HepG2 (cell line): ENCODE results near the gene TMEM221. TPM values are rescaled to one million over a fixed set of nuclear protein-coding genes. Genes with fewer than 3 reads are reported as not detected.

Source experiments
- ATAC-seq: fragments of 200-7000 bp; cut with Tn5 transposase; 3 replicates; pipeline ENCODE4 v1.9.1; 2020; ENCODE audit warnings: mild to moderate bottlenecking, moderate library complexity
- BruUV-seq: library from RNA; stranded (reverse); fragments of 400-500 nt; replicated peaks from 2 replicates; lab custom pipeline; 2021; lab: Mats Ljungman, UMichigan
- CTCF ChIA-PET: fragments of 300-600 bp; formaldehyde crosslinking; extraction: SDS; loops from one replicate; lab custom pipeline; 2021; ENCODE audit warnings: low total read pairs, inconsistent platforms, low intra/inter-chr PET ratio; lab: Yijun Ruan, JAX
- POLR2A ChIA-PET: fragments of 350-600 bp; sonication (Branson Sonifier 250); formaldehyde crosslinking; loops from one replicate; lab custom pipeline; 2020; ENCODE audit warnings: antibody characterized with exemption, inconsistent platforms; lab: Yijun Ruan, JAX
- DNase-seq: peaks from one replicate; pipeline ENCODE4 v3.0.0-alpha.2; 2015; ENCODE audit warnings: low spot score
- FAIRE-seq: peaks from 3 replicates; lab custom pipeline; 2011; peaks lifted over from hg19 to GRCh38; lab: Jason Lieb, UNC
- H2AFZ ChIP-seq: one replicate; pipeline ENCODE4 v1.6.1; 2011; ENCODE audit warnings: low read length, inconsistent platforms
- H3K27ac ChIP-seq: fragments of 300-600 bp; 3 replicates; pipeline ENCODE4 v1.8.0; 2011; ENCODE audit warnings: mixed run types, mild to moderate bottlenecking, mixed read lengths, low read length, inconsistent platforms; ENCODE audit not compliant: insufficient read depth; ENCODE audit errors: extremely low read length
- H3K27me3 ChIP-seq, 2 experiments: fragments of 200-600 bp in 1 of 2; 2 replicates in 1 of 2; 3 replicates in 1 of 2; pipeline versions ENCODE4 v1.6.0 to v1.8.0; 2011; ENCODE audit warnings: low read length in 2 of 2, mild to moderate bottlenecking in 2 of 2, moderate library complexity in 2 of 2, inconsistent platforms in 1 of 2; ENCODE audit not compliant: insufficient read depth in 2 of 2, control insufficient read depth in 1 of 2
- H3K36me3 ChIP-seq, 2 experiments: fragments of 200-600 bp in 1 of 2; replicated peaks in 1 of 2; 2 replicates in 1 of 2; 3 replicates in 1 of 2; pipeline versions ENCODE4 v1.5.1 to v1.8.0; 2011; ENCODE audit warnings: low read length in 2 of 2, inconsistent platforms in 1 of 2; ENCODE audit not compliant: insufficient read depth in 2 of 2, control insufficient read depth in 1 of 2
- H3K4me1 ChIP-seq: 2 replicates; pipeline ENCODE4 v1.5.1; 2012; ENCODE audit warnings: low read length, inconsistent platforms; ENCODE audit not compliant: insufficient read depth
- H3K4me2 ChIP-seq: 2 replicates; pipeline ENCODE4 v1.6.0; 2011; ENCODE audit warnings: low read depth, low read length, inconsistent platforms
- H3K4me3 ChIP-seq, 3 experiments: fragments of 200-600 bp in 1 of 3; sonication (generic), shearing (Covaris generic) in 1 of 3; replicated peaks in 1 of 3; 2 replicates each; pipeline ENCODE4 v1.5.1; 2011 to 2016; ENCODE audit warnings: low read length in 3 of 3, inconsistent platforms in 2 of 3, low read depth in 2 of 3, mild to moderate bottlenecking in 2 of 3, control low read depth in 1 of 3, mixed read lengths in 1 of 3; ENCODE audit not compliant: insufficient read depth in 1 of 3
- H3K79me2 ChIP-seq: one replicate; pipeline ENCODE4 v1.6.1; 2011; ENCODE audit warnings: low read length, inconsistent platforms; ENCODE audit not compliant: insufficient read depth
- H3K9ac ChIP-seq: 2 replicates; pipeline ENCODE4 v1.6.0; 2011; ENCODE audit warnings: mild to moderate bottlenecking, low read depth, low read length, inconsistent platforms; ENCODE audit not compliant: insufficient read depth
- H3K9me3 ChIP-seq: 2 replicates; pipeline ENCODE4 v1.5.1; 2012; ENCODE audit warnings: mild to moderate bottlenecking, low read length
- H4K20me1 ChIP-seq: 2 replicates; pipeline ENCODE4 v1.6.0; 2011; ENCODE audit warnings: inconsistent platforms, mild to moderate bottlenecking, low read length, moderate library complexity; ENCODE audit not compliant: insufficient read depth
- ZBTB14 ChIP-seq: sonication (generic); formaldehyde crosslinking; IDR thresholded peaks from 2 replicates; pipeline ENCODE4 v1.4.0; 2020; ENCODE audit warnings: missing genetic modification reagents
- ZNF10 ChIP-seq: sonication (generic); formaldehyde crosslinking; IDR thresholded peaks from 2 replicates; pipeline ENCODE4 v1.4.0; 2020; ENCODE audit warnings: mild to moderate bottlenecking, low read depth, missing genetic modification reagents, borderline replicate concordance
- ZNF24 ChIP-seq: fragments of 450-650 bp; IDR thresholded peaks from 2 replicates; pipeline ENCODE4 v1.6.1; 2017; ENCODE audit warnings: antibody characterized with exemption, mild to moderate bottlenecking
- ZNF512 ChIP-seq: sonication (generic); formaldehyde crosslinking; IDR thresholded peaks from 2 replicates; pipeline ENCODE4 v1.4.0; 2020; ENCODE audit warnings: mild to moderate bottlenecking, missing genetic modification reagents
- ZNF75D ChIP-seq: sonication (generic); formaldehyde crosslinking; IDR thresholded peaks from 2 replicates; pipeline ENCODE4 v1.8.1; 2023; ENCODE audit warnings: missing genetic modification reagents, mild to moderate bottlenecking, borderline replicate concordance
- ZSCAN22 ChIP-seq: sonication (generic); formaldehyde crosslinking; IDR thresholded peaks from 2 replicates; pipeline ENCODE4 v1.4.0; 2020; ENCODE audit warnings: mild to moderate bottlenecking, missing genetic modification reagents
- whole genome bisulfite sequencing: methylation state at CpG from one replicate; pipeline ENCODE4 v1.1.6; 2017; ENCODE audit warnings: low lambda C conversion rate; 5-methylcytosine and 5-hydroxymethylcytosine counted together
- in situ Hi-C: cut with HindIII; loops from 2 replicates; pipeline ENCODE4 v1.10.0; 2017; ENCODE audit warnings: low pct_unique_long_range_greater_than_20kb; ENCODE audit not compliant: extremely low pct_ligation_motif_present
- intact Hi-C: fragments of 100-400 bp; cut with micrococcal nuclease; formaldehyde crosslinking; loops from one replicate; pipeline ENCODE4 v1.10.0; 2022; ENCODE audit not compliant: unreplicated experiment
- polyA plus RNA-seq, 8 experiments: library from polyadenylated mRNA; depleted of rRNA in 3 of 8; stranded (reverse) in 7 of 8; unstranded in 1 of 8; fragments of >200 nt; fragmentation: Illumina TruSeq in 4 of 8; extraction: Trizol in 4 of 8; gene quantifications; 2 replicates each; pipeline versions ENCODE4 v1.2.1 to v1.2.3, GENCODE V29; 2011 to 2016; ENCODE audit warnings: low read depth in 4 of 8, missing spikeins in 1 of 8, mixed read lengths in 1 of 8; ENCODE audit not compliant: insufficient read depth in 1 of 8
- total RNA-seq, 5 experiments: library from RNA; depleted of rRNA; stranded (reverse); fragments of >200 nt; fragmentation: Illumina TruSeq; extraction: Trizol; gene quantifications; 2 replicates each; pipeline ENCODE4 v1.2.3, GENCODE V29; 2016; ENCODE audit warnings: low read depth in 1 of 5
- TF ChIP-seq, protein P1 (sequence below): sonication (generic); formaldehyde crosslinking; IDR thresholded peaks from 2 replicates; pipeline ENCODE4 v1.5.1; 2020; ENCODE audit warnings: mild to moderate bottlenecking, missing genetic modification reagents, moderate library complexity

Gene TMEM221
- total and polyA plus RNA-seq, 2 of the 13 experiments (the other 11 are each of a cell fraction or from before 2014, with no cell fraction given), result 0.33 to 0.77 TPM

- TF ChIP-seq ZNF10 (CRISPR knock-in tag) (no peak), ZSCAN22 (CRISPR knock-in tag) (no peak), ZNF75D (CRISPR knock-in tag) (no peak), ZBTB14 (CRISPR knock-in tag) (no peak)
- TF ChIP-seq, protein P1, sequence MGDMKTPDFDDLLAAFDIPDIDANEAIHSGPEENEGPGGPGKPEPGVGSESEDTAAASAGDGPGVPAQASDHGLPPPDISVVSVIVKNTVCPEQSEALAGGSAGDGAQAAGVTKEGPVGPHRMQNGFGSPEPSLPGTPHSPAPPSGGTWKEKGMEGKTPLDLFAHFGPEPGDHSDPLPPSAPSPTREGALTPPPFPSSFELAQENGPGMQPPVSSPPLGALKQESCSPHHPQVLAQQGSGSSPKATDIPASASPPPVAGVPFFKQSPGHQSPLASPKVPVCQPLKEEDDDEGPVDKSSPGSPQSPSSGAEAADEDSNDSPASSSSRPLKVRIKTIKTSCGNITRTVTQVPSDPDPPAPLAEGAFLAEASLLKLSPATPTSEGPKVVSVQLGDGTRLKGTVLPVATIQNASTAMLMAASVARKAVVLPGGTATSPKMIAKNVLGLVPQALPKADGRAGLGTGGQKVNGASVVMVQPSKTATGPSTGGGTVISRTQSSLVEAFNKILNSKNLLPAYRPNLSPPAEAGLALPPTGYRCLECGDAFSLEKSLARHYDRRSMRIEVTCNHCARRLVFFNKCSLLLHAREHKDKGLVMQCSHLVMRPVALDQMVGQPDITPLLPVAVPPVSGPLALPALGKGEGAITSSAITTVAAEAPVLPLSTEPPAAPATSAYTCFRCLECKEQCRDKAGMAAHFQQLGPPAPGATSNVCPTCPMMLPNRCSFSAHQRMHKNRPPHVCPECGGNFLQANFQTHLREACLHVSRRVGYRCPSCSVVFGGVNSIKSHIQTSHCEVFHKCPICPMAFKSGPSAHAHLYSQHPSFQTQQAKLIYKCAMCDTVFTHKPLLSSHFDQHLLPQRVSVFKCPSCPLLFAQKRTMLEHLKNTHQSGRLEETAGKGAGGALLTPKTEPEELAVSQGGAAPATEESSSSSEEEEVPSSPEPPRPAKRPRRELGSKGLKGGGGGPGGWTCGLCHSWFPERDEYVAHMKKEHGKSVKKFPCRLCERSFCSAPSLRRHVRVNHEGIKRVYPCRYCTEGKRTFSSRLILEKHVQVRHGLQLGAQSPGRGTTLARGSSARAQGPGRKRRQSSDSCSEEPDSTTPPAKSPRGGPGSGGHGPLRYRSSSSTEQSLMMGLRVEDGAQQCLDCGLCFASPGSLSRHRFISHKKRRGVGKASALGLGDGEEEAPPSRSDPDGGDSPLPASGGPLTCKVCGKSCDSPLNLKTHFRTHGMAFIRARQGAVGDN (CRISPR knock-in tag), result no peak
Measured at GRCh38 chr19:17483605-17484002, 35.1 kb upstream of the TMEM221 start (continued).

DNA sequence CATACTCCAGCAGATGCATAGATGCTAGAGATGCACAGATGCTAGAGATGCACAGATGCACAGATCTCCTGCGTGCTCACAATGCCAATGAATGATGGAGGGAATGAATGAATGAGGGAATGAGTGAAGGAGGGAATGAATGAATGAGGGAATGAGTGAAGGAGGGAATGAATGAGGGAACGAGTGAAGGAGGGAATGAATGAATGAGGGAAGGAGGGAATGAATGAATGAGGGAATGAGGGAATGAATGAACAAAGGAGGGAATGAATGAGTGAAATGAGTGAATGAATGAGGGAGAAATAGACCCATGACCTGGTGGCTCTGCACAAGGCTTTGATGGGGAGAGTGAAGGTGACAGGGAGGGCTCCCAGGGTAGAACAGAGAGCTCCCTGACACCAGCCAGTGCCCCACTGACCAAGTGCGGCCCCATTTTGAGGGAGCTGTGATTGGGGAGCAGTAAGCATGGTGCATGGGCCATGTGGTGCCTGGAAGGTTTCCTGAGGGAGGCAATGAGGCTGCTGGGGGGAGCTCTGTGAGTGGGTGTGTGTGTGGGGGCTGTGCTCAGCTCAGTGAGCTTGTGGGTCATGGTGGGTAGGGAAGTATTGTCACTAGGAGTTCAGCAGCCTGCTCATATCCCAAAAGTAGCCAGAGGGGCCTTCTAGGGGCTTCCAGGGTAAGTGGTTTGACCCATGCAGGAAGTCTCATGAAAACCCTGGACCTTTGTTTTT, 34.6 kb upstream of the TMEM221 start:
- Histone ChIP-seq H3K4me3 (no peak overlapping the region), H3K27ac (no peak overlapping the region), H3K4me2 (no peak overlapping the region), H2AFZ (no peak overlapping the region), H3K9me3 (no peaks in the 10 kb centered on the region), H4K20me1 (no peaks in the 10 kb centered on the region), H3K36me3 (peaks cover 1 to 4% of the 10 kb centered on the region in 2 experiments; a peak in 1 of 5 replicates), H3K9ac (no peak overlapping the region), H3K4me1 (peaks cover 25% of the 10 kb centered on the region), H3K79me2 (no peaks in the 10 kb centered on the region), H3K27me3 (no peaks in the 10 kb centered on the region; a peak in 1 of 5 replicates)
- TF ChIP-seq ZNF24 (peak; percentile 94), ZNF512 (no peak)
- in situ Hi-C loops, result no loop called here
- FAIRE-seq, result no peak
- ChIA-PET POLR2A (no interaction called here), CTCF (no interaction called here)
- WGBS, result 53% methylated on average over 2 of the region's 3 CpGs
- no TSS peak for BruUV-seq
- ATAC-seq, result no peak
- intact Hi-C loops, result no loop called here
- no peak for DNase-seq
